GM10847 (cell line): ENCODE measurements around the gene CAP2.

Source experiments
- POLR2A ChIP-seq: IDR thresholded peaks from 2 replicates; pipeline ENCODE4 v1.6.1; 2011; ENCODE audit not compliant: insufficient read length; ENCODE audit errors: extremely low read depth

Gene CAP2

GRCh38 chr6:17493286-17493685 lies 99.9 kb downstream of the CAP2 start:
- TF ChIP-seq POLR2A = no peak

- TF ChIP-seq POLR2A = no peak
Observed at GRCh38 chr6:17494177-17494576, 100.8 kb downstream of the CAP2 start.

- TF ChIP-seq POLR2A = no peak
Observed at GRCh38 chr6:17494919-17495318, 101.5 kb downstream of the CAP2 start.

- no peak for TF ChIP-seq POLR2A
Observed at GRCh38 chr6:17497535-17498095, 104.2 kb downstream of the CAP2 start.

GRCh38 chr6:17501442-17501841 lies 108.0 kb downstream of the CAP2 start:
- TF ChIP-seq POLR2A = no peak

GRCh38 chr6:17501982-17502704 lies 108.7 kb downstream of the CAP2 start:
- no peak for TF ChIP-seq POLR2A

- no peak for TF ChIP-seq POLR2A
Observed at GRCh38 chr6:17503051-17503450, 109.7 kb downstream of the CAP2 start.

- no peak for TF ChIP-seq POLR2A
Observed at GRCh38 chr6:17504005-17504404, 110.6 kb downstream of the CAP2 start.

- TF ChIP-seq POLR2A = no peak
Observed at GRCh38 chr6:17505062-17505476, 111.7 kb downstream of the CAP2 start.

GRCh38 chr6:17505767-17506280 lies 112.4 kb downstream of the CAP2 start:
- no peak for TF ChIP-seq POLR2A

- TF ChIP-seq POLR2A = no peak
Observed at GRCh38 chr6:17506531-17506930, 113.1 kb downstream of the CAP2 start.

- TF ChIP-seq POLR2A = no peak
Observed at GRCh38 chr6:17506962-17507361, 113.6 kb downstream of the CAP2 start.

GRCh38 chr6:17511084-17511483 lies 117.7 kb downstream of the CAP2 start:
- TF ChIP-seq POLR2A = no peak

GRCh38 chr6:17511580-17511979 lies 118.2 kb downstream of the CAP2 start:
- no peak for TF ChIP-seq POLR2A

GRCh38 chr6:17519120-17519519 lies 125.7 kb downstream of the CAP2 start:
- no peak for TF ChIP-seq POLR2A

- no peak for TF ChIP-seq POLR2A
Observed at GRCh38 chr6:17525637-17526036, 132.2 kb downstream of the CAP2 start.

- TF ChIP-seq POLR2A = no peak
Observed at GRCh38 chr6:17527076-17527475, 133.7 kb downstream of the CAP2 start.
